HG03354 (cell line): ENCODE measurements around the gene ARHGEF2.
A peak's percentile ranks its signal among the peaks of the same experiment; 100 is the strongest.
"Not testable (repeated sequence)": the region's sequence is repeated elsewhere in the genome, so short reads cannot be mapped to it uniquely, and the experiment has no call there.

Source experiments
- ATAC-seq: cut with Tn5 transposase; IDR thresholded peaks from one replicate; pipeline ENCODE4 v1.9.1; 2021; ENCODE audit warnings: mild to moderate bottlenecking; ENCODE audit not compliant: unreplicated experiment, poor library complexity, severe bottlenecking

ARHGEF2 gene

DNA sequence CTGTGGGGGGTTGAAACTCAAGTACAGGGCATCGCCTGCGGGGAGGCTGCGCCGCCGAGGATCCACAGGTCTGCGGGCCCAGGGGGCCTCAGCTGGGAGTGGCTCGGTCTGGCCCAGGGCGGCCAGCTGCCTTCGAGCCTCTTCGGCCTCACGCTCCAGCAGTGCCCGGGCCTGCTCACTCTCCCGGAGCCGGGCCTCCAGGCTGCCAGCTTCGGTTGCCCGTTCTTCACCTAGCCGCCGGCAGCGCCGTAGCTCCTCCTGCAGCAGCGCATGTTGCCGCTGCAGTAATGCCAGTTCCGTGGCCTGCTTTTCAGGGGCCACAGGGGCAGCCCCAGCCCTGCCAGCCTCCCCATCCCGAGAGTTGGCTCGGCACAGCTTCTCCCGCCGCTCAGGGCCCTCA is 27.5 kb downstream of the ARHGEF2 start:
- ATAC-seq, result no peak

GRCh38 chr1:155947741-155948140 is 30.6 kb downstream of the ARHGEF2 start:
- ATAC-seq, result no peak

DNA sequence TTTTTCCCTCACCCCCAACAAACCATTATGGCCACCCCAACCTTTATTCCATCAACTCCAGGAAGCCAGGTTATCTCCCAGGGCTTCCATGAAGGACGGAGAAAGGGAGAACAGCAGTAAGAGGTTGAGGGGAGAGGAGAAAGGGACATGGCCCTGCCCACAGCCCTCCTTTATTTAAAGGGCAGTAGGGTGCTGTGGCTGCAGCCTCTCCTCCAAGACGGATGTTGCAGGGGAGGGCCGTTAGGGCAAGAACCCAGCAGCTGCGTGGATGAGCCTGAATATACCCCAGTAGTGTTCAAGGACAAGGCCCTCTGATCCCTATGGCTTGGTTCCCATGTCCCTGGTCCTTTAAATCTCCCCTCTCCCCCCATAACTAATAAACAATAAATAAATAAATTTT is 31.1 kb downstream of the ARHGEF2 start:
- no peak for ATAC-seq

GRCh38 chr1:155946633-155947219 is 31.6 kb downstream of the ARHGEF2 start:
- ATAC-seq, result peak; percentile 9

- no peak for ATAC-seq
Observed at GRCh38 chr1:155944444-155944799, 33.9 kb downstream of the ARHGEF2 start.

DNA sequence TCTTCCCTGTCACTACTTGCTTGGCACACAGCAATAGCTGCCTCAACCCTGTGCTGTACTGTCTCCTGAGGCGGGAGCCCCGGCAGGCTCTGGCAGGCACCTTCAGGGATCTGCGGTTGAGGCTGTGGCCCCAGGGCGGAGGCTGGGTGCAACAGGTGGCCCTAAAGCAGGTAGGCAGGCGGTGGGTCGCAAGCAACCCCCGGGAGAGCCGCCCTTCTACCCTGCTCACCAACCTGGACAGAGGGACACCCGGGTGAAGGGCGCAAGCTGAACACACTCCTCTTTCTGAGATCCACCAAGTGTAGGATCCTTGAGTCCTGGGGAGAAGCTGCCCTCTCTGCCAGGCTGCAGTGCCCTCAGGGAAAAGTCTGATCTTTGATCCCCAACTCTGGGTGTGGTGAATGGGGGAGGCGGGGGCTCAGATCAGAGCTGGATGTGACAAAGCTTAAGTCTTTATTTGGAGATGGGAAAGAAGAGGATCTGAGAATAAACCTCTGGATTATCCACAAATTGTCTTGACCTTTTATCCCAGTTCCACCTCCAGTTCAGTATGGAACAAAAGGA is 35.7 kb downstream of the ARHGEF2 start:
- ATAC-seq, result no peak

DNA sequence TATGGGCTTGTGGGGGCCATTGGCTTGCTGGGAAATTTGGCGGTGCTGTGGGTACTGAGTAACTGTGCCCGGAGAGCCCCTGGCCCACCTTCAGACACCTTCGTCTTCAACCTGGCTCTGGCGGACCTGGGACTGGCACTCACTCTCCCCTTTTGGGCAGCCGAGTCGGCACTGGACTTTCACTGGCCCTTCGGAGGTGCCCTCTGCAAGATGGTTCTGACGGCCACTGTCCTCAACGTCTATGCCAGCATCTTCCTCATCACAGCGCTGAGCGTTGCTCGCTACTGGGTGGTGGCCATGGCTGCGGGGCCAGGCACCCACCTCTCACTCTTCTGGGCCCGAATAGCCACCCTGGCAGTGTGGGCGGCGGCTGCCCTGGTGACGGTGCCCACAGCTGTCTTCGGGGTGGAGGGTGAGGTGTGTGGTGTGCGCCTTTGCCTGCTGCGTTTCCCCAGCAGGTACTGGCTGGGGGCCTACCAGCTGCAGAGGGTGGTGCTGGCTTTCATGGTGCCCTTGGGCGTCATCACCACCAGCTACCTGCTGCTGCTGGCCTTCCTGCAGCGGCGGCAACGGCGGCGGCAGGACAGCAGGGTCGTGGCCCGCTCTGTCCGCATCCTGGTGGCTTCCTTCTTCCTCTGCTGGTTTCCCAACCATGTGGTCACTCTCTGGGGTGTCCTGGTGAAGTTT is 36.4 kb downstream of the ARHGEF2 start:
- ATAC-seq, result no peak

DNA sequence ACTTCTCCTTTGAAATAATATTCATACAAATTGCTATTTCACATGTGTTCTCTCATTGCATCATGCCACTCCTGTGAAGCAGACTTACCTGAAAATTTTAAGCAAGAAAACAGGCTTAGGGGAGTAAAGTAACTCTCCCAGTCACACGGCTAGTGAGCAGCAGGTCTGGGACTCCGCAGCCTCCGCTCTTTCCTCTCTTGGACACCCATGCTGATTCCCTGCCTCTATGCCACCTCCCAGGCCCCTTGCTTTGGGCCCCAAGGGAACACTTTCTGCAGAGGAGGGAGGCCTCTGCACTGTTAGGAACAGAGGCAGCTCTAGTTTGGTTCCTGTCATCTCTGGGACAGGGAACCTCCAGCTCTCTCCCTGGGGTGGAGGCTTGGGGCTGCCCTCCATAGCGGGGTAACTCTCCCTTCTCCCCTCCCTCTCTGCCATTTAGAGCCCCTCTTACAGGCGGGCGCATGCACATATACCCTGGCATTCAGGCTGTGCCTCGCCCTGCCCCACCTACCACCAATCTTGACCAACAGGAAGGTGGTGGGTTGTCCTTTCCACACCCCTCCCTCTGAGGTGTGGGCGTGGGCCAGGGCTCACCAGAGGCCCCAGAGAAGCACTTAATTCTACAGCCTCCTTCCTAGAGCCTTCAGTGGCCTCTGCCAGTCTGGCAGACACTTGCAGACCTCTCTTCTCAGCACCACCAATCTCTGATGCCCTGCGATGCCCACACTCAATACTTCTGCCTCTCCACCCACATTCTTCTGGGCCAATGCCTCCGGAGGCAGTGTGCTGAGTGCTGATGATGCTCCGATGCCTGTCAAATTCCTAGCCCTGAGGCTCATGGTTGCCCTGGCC is 37.1 kb downstream of the ARHGEF2 start, which contains the start of gene RXFP4:
Gene RXFP4, plus strand, starts transcription at position 646 of the 852 bp plus-strand sequence. Its CDS starts 72 bp downstream, at position 718.
- ATAC-seq, result no peak

DNA sequence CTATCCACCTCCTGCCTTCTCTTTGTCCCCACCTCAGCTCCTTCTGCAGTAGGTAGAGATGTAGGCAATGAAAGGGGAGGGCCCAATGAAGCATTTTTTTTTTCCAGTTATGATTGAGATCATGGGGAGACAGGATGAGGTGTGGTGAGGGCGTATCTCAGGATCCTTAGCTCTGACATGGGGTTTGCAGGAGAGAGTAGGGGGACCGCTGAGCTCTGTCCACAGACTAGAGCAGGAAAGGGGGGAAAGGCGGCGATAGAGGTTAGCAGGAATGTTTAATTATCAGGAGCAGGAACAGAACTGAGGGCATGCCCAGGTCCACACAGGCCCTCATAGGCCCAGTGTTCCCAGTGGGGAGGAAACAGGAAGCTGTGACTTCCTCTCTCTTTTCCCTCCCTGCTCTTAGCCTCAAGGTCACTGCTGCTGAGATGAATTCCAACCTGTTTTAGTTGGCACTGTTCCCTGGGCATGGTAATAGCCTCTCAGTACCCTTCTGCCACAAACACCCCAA is 37.8 kb downstream of the ARHGEF2 start:
- no peak for ATAC-seq

DNA sequence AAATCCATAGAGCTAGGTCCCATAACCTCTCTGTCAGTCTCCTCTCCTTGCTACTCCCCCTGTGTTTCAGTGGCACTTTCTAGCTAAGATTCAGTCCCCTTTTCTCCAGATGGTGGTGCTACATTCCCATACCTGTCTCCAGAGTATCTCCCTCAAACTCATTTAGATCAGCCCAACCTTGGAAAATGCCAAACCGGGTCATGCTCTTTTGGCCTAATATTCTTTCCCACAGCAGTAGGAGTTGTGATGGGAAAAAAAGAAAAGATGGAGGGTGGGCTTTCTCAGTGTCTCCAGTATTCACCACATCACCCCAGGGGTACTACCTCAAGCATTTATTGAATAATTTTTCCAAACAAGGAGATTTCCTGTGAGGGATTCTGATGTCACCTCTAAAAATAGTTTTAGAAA is 40.1 kb downstream of the ARHGEF2 start:
- ATAC-seq, result no peak

DNA sequence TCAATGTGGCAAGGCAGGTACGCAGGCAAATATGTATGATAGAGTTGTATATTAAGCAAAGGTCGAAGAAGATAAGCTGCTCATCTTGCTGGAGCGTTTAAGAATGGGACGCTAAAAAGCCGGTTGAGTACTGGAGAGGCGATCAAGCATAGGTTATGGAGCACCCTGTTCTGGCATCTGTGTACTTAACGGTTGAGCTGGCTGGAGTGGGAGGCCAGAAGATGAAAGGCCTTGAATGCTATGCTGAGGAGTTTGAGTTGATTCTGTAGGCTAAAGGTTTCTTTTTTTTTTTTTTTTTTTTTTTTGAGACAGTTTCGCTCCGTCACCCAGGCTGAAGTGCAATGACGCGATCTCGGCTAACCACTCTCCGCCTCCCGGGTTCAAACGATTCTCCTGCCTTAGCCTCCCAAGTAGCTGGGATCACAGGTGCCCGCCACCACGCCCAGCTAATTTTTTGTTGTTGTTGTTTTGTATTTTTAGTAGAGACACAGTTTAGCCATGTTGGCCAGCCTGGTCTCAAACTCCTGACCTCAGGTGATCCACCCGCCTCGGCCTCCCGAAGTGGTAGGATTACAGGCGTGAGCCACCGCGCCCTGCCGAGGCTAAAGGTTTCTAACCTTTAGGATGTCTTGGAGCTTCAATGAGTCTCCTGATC is 43.3 kb downstream of the ARHGEF2 start:
- no peak for ATAC-seq

GRCh38 chr1:155934097-155934935 is 44.0 kb downstream of the ARHGEF2 start, which contains the start of gene KHDC4:
KHDC4 (minus strand) TSS chr1:155934413; CDS start chr1:155934373, 40 bp downstream.
- peak; percentile 94 for ATAC-seq

DNA sequence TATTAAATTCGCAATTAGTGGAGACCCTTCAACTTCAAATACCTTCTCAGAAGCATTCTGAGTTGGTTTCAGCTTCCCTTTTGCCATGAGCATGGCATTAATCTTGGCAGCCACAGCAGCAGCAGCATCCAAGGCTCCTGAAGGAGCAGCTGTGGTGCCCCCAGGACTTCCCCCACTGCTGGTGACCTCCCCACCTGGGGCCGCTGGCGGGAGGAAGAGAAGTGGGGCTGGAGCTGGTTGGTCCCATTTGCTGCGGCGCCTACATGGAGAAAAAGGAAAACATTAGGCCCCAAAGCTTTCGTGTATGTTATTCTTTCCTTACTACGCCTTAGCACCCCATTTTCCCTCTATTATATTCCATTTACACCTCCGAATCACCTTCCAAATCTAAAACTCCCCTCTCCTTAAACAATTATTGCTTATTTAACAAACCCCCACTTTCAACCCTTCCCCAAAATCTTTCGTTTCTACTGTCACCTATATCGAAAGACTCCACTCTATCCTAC is 44.7 kb downstream of the ARHGEF2 start:
- ATAC-seq, result no peak

GRCh38 chr1:155932487-155932886 is 45.9 kb downstream of the ARHGEF2 start:
- no peak for ATAC-seq

DNA sequence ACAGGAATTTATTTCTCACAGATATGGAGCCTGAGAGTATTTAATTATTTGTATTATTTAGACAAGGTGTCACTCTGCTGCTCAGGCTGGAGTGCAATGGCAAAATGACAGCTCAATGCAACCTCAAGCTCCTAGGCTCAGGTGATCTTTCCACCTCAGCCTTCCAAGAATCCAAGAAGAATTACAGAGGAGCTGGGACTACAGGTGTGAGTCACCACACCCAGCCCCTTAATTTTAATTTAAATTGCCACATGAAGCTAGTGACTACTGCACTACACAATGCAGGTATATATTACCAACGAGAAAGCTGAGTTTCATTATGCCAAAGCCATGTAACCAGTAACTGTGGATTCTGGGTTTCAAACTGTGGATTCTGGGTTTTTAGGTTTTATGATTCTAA is 46.3 kb downstream of the ARHGEF2 start:
- no peak for ATAC-seq

- no peak for ATAC-seq
Observed at GRCh38 chr1:155931332-155932038, 46.9 kb downstream of the ARHGEF2 start.

DNA sequence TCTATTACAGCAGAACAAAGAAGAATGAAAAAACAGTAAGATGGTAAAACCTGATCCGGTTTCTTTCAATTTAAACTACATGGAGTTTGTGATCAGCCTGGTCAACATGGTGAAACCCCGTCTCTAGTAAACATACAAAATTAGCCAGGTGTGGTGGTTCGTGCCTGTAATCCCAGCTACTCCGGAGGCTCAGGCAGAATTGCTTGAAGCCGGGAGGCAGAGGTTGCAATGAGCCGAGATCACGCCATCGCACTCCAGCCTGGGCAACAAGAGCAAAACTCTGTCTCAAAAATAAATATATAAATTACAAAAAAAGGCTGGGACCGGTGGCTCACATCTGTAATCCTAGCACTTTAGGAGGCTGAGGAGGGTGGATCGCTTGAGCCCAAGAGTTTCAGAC is 47.6 kb downstream of the ARHGEF2 start:
- not testable (repeated sequence) for ATAC-seq

DNA sequence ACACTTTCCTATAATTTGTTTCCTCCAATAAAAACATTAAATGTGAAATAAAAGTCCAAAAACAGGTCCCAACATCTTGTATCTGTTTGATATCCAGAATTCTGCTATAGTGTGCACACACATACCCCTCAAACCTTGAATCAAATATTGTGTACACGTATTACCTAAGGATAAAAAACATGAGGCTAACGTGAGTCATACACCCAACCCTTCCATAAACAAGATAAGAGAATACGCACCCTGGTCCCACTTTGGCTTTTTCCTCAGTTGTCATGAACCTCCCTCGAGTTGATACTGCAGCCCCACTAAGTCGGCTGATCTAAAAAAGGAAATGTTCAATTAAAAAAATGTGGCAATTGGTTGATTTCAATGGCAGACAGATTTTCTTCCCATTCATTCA is 49.3 kb downstream of the ARHGEF2 start:
- ATAC-seq, result no peak
